ENCODE results near the gene TBCK.

Gene TBCK

DNA sequence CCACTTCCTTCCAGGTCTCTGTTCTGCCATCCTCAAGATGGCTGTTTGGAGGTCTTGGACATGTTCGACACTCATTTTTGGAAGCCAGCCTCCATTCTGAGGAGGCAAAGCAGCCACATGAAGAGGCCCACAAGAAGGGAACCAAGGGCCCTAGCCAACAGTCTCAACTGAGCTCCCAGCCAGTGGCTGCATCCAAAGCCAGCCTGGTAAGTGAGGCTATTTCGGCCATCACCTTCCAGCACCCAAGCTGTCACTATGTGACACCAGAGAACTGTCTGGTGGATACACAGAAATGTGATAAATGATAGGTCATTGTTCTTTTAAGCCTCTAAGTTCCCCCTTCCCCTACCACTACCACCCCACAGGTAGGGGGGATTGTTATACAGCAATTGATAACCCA lies 293.6 kb downstream of the TBCK start:
- H3K36me3 ChIP-seq (ENCODE audit: insufficient read depth, low read length) = no peaks in the 10 kb centered on the region
- no peaks in the 10 kb centered on the region for H3K9me3 ChIP-seq (ENCODE audit: insufficient read depth, low read depth, low read length)
- 96% methylated on average over 2 of the region's 2 CpGs for WGBS
- no peak overlapping the region for H3K27ac ChIP-seq (ENCODE audit: low read depth, low read length)
- no peaks in the 10 kb centered on the region for H3K27me3 ChIP-seq (ENCODE audit: insufficient read depth, low read length)
- H3K4me1 ChIP-seq (ENCODE audit: insufficient read depth, low read length) = no peaks in the 10 kb centered on the region
- no peak overlapping the region for H3K9ac ChIP-seq (ENCODE audit: low read depth, low read length)
- H3K4me3 ChIP-seq (ENCODE audit: low read length) = no peak overlapping the region

DNA sequence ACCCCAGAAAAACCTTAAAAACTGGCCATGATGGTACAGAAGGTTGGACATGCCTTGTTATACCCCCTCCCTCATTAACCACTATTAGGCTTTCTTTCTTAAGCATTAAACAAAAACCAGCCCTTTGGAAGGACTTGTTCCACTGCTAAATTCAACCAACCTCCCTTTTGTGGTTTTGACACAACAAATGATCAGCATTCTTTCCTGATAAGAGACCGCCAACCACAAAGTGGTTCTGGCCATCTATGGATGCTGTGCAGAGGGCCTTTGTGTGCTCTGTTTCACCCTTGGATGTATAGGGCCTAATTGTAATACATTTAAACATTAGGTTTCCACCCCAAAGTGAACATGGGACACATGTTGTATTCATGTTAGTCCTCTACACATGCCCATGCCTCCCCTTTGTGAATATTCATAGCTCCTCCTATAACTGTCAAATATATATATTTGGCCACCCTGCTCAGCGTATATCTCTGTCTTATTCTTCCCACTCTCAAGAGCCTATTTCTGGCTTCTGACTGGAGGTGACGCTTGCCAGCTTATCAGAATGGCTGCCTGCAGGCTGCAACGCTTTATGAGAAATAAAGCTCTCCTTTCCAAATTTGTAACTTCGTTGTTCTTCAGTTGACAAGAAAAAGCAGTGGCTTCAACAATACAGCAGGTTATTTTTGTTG lies 294.1 kb downstream of the TBCK start:
- WGBS = 91% methylated on average over 5 of the region's 5 CpGs
- no peak overlapping the region for H3K4me3 ChIP-seq (ENCODE audit: low read length)
- H3K36me3 ChIP-seq (ENCODE audit: insufficient read depth, low read length) = no peaks in the 10 kb centered on the region
- H3K27me3 ChIP-seq (ENCODE audit: insufficient read depth, low read length) = no peaks in the 10 kb centered on the region
- no peaks in the 10 kb centered on the region for H3K4me1 ChIP-seq (ENCODE audit: insufficient read depth, low read length)
- H3K9me3 ChIP-seq (ENCODE audit: insufficient read depth, low read depth, low read length) = no peaks in the 10 kb centered on the region
- H3K27ac ChIP-seq (ENCODE audit: low read depth, low read length) = no peak overlapping the region
- no peak overlapping the region for H3K9ac ChIP-seq (ENCODE audit: low read depth, low read length)

DNA sequence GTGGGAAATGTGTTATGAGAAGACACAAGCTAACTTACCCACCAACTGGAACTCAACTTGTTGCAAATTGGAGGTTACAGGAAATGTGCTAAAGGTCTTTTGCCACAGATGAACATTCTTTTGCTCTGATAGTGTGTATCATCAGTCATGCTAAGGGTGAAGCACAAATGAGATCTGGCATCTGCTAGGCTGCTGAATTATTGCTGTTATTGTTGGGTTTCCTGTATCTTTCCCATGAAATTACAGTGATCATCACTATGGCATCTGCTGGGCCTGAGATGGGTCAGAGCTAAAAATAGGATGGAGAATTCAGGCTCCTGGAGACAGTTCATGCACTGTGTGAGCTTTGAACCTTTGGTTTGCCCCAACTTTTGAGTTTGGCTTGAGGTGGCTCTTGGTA lies 296.2 kb downstream of the TBCK start:
- Histone ChIP-seq H3K9me3 (ENCODE audit: insufficient read depth, low read depth, low read length) (no peaks in the 10 kb centered on the region), H3K36me3 (ENCODE audit: insufficient read depth, low read length) (no peaks in the 10 kb centered on the region), H3K27me3 (ENCODE audit: insufficient read depth, low read length) (no peaks in the 10 kb centered on the region), H3K4me1 (ENCODE audit: insufficient read depth, low read length) (no peaks in the 10 kb centered on the region), H3K9ac (ENCODE audit: low read depth, low read length) (no peak overlapping the region), H3K27ac (ENCODE audit: low read depth, low read length) (no peak overlapping the region), H3K4me3 (ENCODE audit: low read length) (no peak overlapping the region)

DNA sequence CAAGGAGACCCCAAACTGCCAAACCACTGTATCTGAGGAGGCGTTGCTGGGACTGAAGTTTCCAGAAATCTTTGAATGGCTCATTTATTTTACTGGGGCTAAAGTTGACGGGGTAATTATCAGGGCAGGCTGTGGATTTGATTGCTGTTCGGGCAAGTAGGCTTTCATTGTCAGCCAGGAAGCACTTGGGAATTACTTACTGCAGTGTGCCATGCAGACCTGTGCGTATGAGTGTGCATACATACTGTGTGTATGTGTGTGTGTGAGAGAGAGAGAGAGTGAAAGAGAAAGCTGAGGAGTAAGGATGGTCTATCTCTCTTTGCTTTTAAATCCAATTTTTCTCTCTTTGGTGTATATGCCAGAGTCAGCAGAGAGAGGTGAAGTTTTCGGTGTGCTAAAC lies 298.0 kb downstream of the TBCK start:
- Histone ChIP-seq H3K27ac (ENCODE audit: low read depth, low read length) (no peak overlapping the region), H3K27me3 (ENCODE audit: insufficient read depth, low read length) (no peaks in the 10 kb centered on the region), H3K36me3 (ENCODE audit: insufficient read depth, low read length) (no peaks in the 10 kb centered on the region), H3K9ac (ENCODE audit: low read depth, low read length) (no peak overlapping the region), H3K4me3 (ENCODE audit: low read length) (no peak overlapping the region), H3K4me1 (ENCODE audit: insufficient read depth, low read length) (no peaks in the 10 kb centered on the region), H3K9me3 (ENCODE audit: insufficient read depth, low read depth, low read length) (no peaks in the 10 kb centered on the region)
- 90% methylated on average over 4 of the region's 5 CpGs for WGBS

DNA sequence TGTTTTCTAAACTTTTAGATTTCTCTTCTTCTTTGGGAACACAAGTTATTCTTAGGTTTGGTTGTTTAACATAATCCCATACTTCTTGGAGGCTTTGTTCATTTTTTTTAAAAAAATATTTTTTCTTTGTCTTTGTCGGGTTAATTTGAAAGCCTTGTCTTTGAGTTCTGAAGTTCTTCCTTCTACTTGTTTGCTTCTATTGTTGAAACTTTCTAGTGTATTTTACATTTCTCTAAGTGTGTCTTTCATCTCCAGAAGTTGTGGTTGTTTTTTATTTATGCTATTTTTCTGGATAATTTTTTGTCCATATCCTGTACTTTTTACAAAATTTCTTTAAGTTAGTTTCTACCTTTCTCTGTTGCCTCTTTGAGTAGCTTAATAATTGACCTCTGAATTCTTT lies 304.6 kb downstream of the TBCK start:
- H3K4me1 ChIP-seq (ENCODE audit: insufficient read depth, low read length) = no peaks in the 10 kb centered on the region
- WGBS = no CpG with 5 or more reads among the region's 1 CpG
- H3K27ac ChIP-seq (ENCODE audit: low read depth, low read length) = no peak overlapping the region
- no peak overlapping the region for H3K9ac ChIP-seq (ENCODE audit: low read depth, low read length)
- H3K4me3 ChIP-seq (ENCODE audit: low read length) = no peak overlapping the region
- H3K9me3 ChIP-seq (ENCODE audit: insufficient read depth, low read depth, low read length) = no peaks in the 10 kb centered on the region
- H3K36me3 ChIP-seq (ENCODE audit: insufficient read depth, low read length) = no peaks in the 10 kb centered on the region
- no peaks in the 10 kb centered on the region for H3K27me3 ChIP-seq (ENCODE audit: insufficient read depth, low read length)

DNA sequence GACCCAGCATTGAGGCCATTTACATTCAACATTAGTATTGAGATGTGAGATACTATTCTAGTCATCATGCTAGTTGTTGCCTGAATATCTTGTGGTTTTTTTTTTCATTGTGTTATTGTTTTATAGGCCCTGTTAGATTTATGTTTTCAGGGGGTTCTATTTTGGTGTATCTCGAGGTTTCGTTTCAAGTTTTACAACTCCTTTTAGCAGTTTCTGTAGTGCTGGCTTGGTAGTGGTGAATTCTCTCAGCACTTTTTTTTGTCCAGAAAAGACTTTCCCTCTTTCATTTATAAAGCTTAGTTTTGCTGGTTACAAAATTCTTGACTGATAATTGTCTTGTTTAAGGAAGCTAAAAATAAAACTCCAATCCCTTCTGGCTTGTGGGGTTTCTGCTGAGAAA lies 305.2 kb downstream of the TBCK start:
- no peaks in the 10 kb centered on the region for H3K4me1 ChIP-seq (ENCODE audit: insufficient read depth, low read length)
- H3K4me3 ChIP-seq (ENCODE audit: low read length) = no peak overlapping the region
- no peak overlapping the region for H3K9ac ChIP-seq (ENCODE audit: low read depth, low read length)
- 100% methylated on average over 2 of the region's 2 CpGs for WGBS
- no peaks in the 10 kb centered on the region for H3K36me3 ChIP-seq (ENCODE audit: insufficient read depth, low read length)
- H3K27ac ChIP-seq (ENCODE audit: low read depth, low read length) = no peak overlapping the region
- H3K9me3 ChIP-seq (ENCODE audit: insufficient read depth, low read depth, low read length) = no peaks in the 10 kb centered on the region
- no peaks in the 10 kb centered on the region for H3K27me3 ChIP-seq (ENCODE audit: insufficient read depth, low read length)

DNA sequence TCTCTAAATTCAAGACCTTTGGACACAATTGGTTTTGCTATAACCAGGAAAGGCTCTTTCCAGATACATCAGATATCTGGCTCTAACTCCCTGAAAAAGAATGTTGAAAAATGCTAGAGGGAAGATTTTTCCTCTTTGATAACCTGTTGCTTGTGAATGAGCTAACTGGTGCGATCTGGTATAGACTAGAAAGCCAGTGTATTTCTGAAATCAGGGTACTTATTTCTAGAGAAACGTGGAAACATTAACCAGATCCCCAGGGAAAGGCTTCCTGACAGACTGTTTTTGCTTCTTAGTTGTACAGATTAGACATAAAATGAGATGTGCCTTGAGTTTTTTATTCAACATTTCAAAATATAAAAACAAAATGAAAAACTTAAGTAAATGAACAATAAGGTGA lies 313.0 kb downstream of the TBCK start:
- 91% methylated on average over 2 of the region's 2 CpGs for WGBS
- Histone ChIP-seq H3K27me3 (ENCODE audit: insufficient read depth, low read length) (no peaks in the 10 kb centered on the region), H3K4me3 (ENCODE audit: low read length) (no peak overlapping the region), H3K27ac (ENCODE audit: low read depth, low read length) (no peak overlapping the region), H3K4me1 (ENCODE audit: insufficient read depth, low read length) (peaks cover 17% of the 10 kb centered on the region), H3K9ac (ENCODE audit: low read depth, low read length) (no peak overlapping the region), H3K36me3 (ENCODE audit: insufficient read depth, low read length) (no peaks in the 10 kb centered on the region), H3K9me3 (ENCODE audit: insufficient read depth, low read depth, low read length) (no peaks in the 10 kb centered on the region)

DNA sequence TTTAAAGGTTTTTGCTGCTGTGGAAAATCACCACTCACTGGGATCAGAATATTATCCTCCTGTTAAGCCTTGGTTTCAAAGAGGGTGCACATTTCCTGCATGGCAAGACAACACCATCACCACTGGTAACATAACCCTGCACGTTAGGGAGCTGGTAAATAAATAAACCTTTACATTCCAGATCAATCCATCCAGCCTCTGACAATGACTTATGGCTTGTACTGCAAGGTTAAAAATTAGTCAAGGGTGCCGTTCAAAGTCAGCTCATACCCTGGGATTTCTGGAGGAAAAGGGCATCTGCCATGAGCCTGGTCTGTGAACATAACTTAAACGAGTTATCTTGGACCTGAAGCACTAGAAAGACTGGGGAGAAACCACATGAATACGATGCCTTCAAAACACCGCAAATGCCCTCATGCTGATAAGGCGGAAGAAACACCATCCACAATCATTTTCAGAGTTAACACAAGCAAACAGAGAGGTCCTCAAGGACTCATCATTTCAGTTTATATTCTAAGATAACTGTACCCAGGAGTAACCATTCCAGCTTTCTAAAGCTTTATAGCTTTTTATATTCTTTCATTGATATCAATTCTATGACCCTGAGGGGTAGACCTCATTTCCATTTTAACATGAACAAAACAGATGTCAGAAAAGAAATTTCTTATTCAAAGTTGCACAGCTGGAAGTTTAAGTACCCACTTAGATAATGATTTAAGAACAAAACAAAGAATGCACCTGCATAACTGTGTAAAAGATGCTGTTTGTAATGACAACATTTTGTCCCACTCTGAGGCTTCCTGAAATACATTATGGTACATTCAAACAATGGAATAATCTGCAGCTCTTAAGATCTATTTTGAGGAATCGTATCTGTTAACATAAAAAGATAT lies 317.6 kb downstream of the TBCK start:
- Histone ChIP-seq H3K4me1 (ENCODE audit: insufficient read depth, low read length) (peaks cover 18% of the 10 kb centered on the region), H3K9me3 (ENCODE audit: insufficient read depth, low read depth, low read length) (no peaks in the 10 kb centered on the region), H3K27ac (ENCODE audit: low read depth, low read length) (no peak overlapping the region), H3K27me3 (ENCODE audit: insufficient read depth, low read length) (no peaks in the 10 kb centered on the region), H3K9ac (ENCODE audit: low read depth, low read length) (no peak overlapping the region), H3K36me3 (ENCODE audit: insufficient read depth, low read length) (no peaks in the 10 kb centered on the region), H3K4me3 (ENCODE audit: low read length) (no peak overlapping the region)
- 86% methylated on average over 6 of the region's 7 CpGs for WGBS

DNA sequence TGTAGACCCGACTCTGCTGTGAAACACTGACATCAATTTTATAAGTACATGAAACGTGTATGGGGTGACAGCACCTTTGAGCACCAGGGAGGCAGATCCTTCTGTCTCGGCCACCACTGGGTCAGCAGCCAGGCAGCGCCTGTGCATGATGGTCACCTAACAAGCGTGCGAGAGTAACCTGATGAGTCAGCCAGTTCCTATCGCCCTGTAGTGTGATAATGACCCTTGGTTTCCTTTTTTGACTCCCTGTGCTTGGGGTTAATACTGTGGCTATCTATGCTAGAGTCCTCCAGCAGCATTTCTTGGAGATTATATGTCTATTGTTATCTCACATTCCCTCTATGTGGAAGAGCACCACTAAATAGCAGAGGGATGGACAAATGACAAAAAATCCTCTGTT lies 319.2 kb downstream of the TBCK start:
- no peaks in the 10 kb centered on the region for H3K36me3 ChIP-seq (ENCODE audit: insufficient read depth, low read length)
- H3K9ac ChIP-seq (ENCODE audit: low read depth, low read length) = no peak overlapping the region
- WGBS = 94% methylated on average over 7 of the region's 7 CpGs
- H3K4me1 ChIP-seq (ENCODE audit: insufficient read depth, low read length) = peaks cover 18% of the 10 kb centered on the region
- no peaks in the 10 kb centered on the region for H3K27me3 ChIP-seq (ENCODE audit: insufficient read depth, low read length)
- no peaks in the 10 kb centered on the region for H3K9me3 ChIP-seq (ENCODE audit: insufficient read depth, low read depth, low read length)
- no peak overlapping the region for H3K4me3 ChIP-seq (ENCODE audit: low read length)
- no peak overlapping the region for H3K27ac ChIP-seq (ENCODE audit: low read depth, low read length)

DNA sequence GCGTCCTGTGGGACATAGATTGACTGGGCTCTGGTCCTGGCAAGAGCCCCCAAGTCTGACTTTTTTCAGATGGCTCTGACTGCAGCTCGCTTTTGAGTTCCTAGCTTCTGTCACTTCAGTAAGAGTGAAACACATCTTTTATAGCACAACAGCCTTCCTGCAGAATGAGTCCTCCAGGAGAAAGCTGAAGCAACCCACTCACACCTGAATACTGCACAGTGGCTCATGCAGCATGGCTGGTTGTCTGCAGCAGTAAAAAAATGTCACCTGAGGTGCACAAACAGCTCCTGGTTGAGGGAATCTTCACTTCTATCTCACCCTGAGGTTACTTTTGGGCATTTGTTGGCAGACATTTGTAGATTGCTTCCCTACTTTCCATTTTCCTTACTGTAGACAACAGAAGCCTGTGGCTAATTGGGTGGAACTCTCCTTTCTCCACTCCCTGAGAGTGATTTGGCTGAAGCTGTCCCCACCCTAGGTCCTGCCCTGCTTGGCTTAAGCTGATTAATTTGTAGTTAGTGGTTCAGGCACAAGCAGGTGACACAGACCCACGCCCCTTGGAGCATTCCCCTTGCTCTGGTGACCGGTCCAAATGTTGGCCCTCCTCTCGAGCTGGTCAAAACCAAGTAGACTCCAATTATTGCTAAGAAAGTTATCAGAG lies 321.0 kb downstream of the TBCK start:
- H3K4me3 ChIP-seq (ENCODE audit: low read length) = no peak overlapping the region
- no peaks in the 10 kb centered on the region for H3K27me3 ChIP-seq (ENCODE audit: insufficient read depth, low read length)
- no peaks in the 10 kb centered on the region for H3K36me3 ChIP-seq (ENCODE audit: insufficient read depth, low read length)
- H3K4me1 ChIP-seq (ENCODE audit: insufficient read depth, low read length) = peaks cover 18% of the 10 kb centered on the region
- whole genome bisulfite sequencing = 95% methylated on average over 5 of the region's 5 CpGs
- no peak overlapping the region for H3K9ac ChIP-seq (ENCODE audit: low read depth, low read length)
- no peaks in the 10 kb centered on the region for H3K9me3 ChIP-seq (ENCODE audit: insufficient read depth, low read depth, low read length)
- no peak overlapping the region for H3K27ac ChIP-seq (ENCODE audit: low read depth, low read length)

DNA sequence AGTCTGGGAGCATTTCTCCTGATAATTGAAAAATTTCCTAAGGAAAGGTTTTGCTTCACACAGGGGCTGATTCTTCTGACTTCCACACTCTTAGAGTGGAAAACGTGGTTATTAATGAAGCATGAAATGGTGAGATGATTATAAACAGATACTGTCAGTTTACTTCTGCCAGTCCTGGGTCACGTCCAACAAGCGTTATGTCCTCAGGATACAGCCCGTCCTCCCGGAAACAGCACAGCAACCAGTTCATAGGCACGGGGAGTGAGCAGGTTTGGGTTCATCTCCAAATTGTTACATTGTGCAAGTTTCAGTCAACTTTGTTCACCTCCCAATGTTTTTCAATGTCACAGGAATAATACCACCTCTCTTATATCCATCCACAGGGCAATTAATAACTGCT lies 321.9 kb downstream of the TBCK start:
- Histone ChIP-seq H3K4me3 (ENCODE audit: low read length) (no peak overlapping the region), H3K36me3 (ENCODE audit: insufficient read depth, low read length) (no peaks in the 10 kb centered on the region), H3K9ac (ENCODE audit: low read depth, low read length) (no peak overlapping the region), H3K9me3 (ENCODE audit: insufficient read depth, low read depth, low read length) (no peaks in the 10 kb centered on the region), H3K4me1 (ENCODE audit: insufficient read depth, low read length) (peaks cover 12% of the 10 kb centered on the region), H3K27ac (ENCODE audit: low read depth, low read length) (no peak overlapping the region), H3K27me3 (ENCODE audit: insufficient read depth, low read length) (no peaks in the 10 kb centered on the region)
- 96% methylated on average over 6 of the region's 6 CpGs for WGBS
